NCI-H526 (cell line): ENCODE results near the gene SLC29A3.
A peak's percentile ranks its signal among the peaks of the same experiment; 100 is the strongest.

Source experiments
- DNase-seq, 2 experiments: peaks; one replicate each; lab custom pipeline; 2025; lab: John Stamatoyannopoulos, UW

SLC29A3 gene

GRCh38 chr10:71300555-71301370 lies 18.3 kb upstream of the SLC29A3 start:
- DNase-seq, result no peak

DNA sequence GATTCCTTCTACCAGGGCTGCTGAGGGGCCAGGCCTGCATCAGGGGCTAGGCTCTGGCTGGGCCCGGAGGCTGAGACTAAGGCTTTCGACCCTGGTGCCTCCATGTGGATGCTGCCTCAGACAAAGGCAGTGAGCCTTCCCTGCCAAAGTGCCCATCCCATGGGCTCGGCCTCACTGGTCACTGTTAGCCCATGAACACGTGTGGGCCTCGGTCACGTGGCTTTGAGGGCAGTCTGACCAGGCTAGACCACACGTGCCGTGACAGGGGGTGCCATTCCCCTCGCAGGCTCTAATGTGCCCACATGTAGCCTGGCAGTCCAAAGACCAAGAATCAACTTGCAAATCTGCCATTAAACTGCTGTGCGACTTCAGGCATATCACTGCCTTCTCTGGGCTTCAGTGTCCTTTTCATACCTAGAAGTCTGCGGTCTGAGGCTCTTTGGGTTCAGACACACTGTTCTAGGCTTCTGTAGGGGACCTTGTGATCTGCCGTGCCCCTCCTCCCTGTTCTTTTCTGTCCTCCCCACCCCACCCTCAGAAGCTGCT lies 17.6 kb upstream of the SLC29A3 start:
- DNase-seq, result no peak

DNA sequence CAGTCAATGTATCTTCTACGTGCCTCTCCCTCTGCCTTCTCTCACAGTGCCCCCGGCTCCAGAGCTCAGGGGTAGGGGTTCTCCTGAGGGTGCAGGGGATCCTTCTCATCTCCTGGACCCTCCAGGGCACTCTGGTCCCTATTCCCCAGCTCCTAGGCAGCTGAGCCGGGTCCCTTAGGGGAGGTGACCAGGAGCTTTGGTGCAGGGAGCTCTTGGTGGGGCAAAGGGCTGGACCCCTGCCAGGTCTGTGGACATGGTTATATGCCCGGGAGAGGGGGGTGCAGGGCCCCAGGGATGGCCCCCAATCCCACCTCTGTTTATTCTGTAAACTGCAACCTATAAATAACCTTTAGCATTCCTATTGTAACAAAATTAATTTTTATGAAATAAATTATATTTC lies 16.6 kb upstream of the SLC29A3 start:
- DNase-seq, result no peak

DNA sequence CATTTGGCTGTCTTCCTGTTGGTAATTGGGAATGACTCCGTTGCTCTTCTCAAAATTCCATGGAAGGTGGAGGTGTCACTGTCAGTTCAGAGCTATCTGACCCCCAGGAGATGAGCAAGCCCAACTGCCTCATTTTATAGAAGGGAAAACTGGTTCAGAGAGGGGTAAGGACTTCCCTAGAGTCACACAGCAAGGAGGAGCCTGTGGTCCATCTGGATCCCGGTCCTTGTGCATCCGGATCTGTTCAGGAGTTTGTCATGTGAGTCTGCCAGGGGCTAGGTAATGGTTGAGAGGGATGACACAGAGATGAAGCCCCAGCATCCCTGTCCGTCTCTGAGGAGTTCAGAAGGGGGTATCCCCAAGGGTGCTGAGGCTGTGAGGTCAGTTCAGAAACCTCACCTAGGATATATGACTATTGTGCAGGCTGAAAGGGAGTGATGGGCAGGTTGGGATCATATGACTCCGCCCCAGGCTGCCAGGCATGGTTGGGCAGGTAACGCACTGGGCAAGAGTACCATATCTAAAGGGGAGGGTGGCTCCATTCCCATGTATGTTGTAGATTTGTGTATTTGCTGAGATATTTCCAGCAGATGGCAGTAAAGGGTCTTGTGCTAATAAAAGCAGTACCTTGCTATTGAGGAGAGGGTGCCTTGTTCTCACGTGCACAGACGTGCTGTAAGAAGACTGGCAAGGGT lies 16.0 kb upstream of the SLC29A3 start:
- DNase-seq, result peak; percentile 20 to 73

GRCh38 chr10:71303569-71303907 lies 15.5 kb upstream of the SLC29A3 start:
- DNase-seq, result no peak

DNA sequence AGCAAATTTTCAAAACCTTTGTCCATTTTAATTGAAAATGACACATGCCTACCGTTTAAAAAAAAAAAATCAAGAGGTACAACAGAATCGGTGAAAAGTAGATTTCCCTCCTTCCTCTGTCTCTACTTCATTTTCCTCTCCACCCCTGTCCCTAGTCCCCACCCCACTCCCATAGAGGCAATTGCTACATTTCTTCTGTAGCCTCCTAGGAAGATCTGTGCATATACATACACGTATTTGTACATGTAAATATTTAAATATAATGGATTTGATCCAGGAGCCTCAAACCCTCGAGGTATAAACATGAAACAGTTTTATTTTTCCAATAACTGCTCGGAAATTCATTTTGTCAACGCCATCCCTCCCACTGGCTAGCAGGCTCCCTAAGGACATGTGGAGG lies 14.1 kb upstream of the SLC29A3 start:
- no peak for DNase-seq

DNA sequence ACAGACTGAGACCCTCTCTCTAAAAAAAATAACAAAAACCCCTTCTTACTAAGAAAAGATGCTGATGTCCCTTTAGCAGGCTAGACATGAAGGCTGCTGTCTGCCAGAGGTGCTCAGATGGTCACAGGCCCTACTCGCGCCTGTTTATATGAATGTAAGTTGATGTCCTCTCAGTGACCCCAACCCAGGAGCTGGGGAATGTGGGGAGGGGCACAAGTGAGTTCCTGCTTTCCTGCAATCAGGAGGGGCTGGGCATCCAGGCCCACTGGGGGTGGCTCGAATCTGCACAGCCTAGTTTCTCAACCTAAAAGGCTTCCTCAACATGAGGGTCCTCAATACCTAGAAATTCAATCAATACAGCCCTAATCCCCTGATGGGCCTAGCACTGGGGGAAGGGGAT lies 12.1 kb upstream of the SLC29A3 start:
- DNase-seq, result no peak

- DNase-seq, result no peak
Observed at GRCh38 chr10:71307469-71308085, 11.5 kb upstream of the SLC29A3 start.

- DNase-seq, result no peak
Observed at GRCh38 chr10:71308244-71308643, 10.8 kb upstream of the SLC29A3 start.

GRCh38 chr10:71308985-71309384 lies 10.1 kb upstream of the SLC29A3 start:
- DNase-seq, result no peak

GRCh38 chr10:71309919-71310318 lies 9.1 kb upstream of the SLC29A3 start:
- no peak for DNase-seq

DNA sequence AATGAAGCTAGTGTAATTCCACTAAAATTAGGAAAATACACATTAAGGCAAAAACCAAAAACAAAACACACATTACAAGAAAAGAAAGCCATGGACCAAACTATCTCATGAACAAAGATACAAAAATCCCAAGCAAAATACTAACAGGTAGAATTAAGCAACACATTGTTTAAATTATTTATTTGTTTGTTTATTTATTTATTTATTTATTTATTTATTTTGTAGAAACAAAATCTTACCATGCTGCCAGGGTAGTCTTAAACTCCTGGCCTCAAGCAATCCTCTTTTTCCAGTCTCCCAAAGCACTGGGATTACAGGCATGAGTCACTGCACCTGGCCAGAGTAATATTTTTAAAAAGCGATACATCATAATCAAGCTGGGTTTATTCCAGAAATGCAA lies 6.8 kb upstream of the SLC29A3 start:
- no peak for DNase-seq

DNA sequence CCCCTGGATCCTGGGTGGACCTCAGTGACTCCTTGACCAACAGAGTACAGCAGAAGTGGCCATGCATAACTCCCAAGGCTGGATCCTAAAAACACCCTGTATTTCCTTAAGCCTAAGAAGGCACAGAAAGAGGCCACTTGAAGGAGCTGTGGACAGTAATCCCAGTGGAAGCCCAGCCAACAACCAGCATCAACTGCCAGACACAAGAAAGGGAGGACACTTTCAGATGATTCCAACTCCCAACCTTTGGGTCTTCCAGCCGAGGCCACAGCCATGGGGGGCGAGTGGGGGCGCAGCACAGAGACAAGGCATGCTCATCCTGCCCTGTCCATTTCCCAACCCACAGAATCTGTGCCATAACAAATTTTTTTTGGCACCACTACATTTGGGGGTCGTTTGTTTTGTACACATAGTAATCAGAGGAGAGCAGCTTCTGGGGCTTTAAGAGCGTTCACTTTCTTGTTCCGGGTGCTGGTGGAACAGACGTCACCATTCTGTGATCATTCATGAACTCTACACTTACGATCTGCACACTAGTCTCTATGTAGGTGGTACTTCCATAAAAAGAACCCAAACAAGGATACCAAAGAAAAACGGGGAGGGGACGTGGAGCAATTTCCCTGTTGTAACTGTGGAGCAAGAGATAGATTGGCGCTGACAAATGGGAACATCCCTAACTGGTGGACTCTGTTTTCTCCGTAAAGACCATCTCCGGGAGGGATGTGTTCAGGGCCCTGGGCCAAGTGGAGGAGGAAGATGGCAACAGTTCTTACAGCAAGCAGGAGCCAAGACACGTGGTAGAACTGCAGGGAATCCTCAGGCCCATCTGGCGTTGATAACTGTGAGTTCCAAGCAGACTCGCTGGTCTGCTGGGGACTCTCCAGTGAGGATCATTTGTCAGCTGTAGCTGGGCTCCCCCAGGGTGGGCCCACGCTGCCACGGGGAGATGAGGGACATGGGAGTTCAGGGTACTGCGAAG lies 6.0 kb upstream of the SLC29A3 start:
- no peak for DNase-seq

GRCh38 chr10:71314028-71314693 lies 4.9 kb upstream of the SLC29A3 start:
- DNase-seq, result peak in 1 of 2 experiments; percentile 57

DNA sequence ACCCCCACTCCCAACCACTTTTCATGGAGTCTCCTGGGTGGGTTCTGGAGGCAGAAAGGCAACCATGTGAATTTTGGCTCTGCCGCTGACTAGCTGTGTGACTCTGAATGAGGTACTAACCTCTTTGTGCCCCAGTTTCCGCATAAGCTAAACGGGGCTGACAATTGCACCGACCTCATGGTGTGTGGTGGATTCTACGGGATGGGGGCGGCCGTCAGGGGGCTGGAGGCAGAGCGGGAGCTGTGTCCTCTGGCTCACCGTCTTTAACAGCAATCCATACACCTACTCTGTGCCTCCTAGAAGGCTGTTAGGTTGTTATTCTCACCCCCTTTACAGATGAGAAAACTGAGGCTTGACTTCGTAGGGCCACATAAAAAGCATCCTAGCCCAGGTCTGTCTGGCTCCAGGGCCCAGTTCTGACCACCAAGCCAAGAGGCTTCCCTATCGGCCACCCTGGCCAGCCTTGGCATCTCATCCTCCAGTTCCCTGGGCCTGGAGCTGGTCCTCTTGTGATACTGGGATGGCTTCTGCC lies 4.3 kb upstream of the SLC29A3 start:
- DNase-seq, result no peak

DNA sequence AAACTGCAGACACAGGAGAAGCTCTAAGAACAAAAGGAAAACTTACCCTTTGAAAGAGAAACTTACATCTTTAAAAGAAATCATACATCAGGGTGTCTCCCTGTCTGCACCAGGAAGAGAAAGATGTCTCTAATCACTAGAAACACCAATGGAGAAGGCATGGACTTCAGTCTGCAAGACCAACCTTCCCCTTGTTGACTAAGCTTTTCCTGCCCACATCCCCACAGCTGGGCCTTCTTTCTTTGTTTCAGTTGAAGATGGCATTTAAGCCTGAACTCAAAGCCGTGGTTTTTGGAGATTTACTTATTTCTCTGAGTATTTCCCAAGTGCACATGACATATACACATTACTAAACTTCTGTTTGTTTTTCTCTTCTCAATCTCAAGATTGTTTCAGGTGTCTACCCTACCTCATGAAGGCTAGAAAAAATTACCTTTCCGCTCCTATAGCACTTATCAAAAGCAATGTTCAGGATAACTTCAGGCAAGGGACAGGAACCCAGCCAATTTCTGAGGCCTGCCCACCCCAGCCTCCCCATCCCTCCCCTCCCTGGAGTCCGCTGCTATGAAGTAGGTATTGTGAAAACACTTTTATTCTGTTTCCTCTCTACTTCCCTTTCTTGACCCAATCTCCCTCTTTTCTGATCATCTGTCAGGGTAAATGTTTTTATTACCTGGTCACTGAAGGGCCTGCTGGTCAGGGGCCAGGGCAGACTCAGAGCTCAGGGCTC lies 2.8 kb upstream of the SLC29A3 start:
- no peak for DNase-seq

DNA sequence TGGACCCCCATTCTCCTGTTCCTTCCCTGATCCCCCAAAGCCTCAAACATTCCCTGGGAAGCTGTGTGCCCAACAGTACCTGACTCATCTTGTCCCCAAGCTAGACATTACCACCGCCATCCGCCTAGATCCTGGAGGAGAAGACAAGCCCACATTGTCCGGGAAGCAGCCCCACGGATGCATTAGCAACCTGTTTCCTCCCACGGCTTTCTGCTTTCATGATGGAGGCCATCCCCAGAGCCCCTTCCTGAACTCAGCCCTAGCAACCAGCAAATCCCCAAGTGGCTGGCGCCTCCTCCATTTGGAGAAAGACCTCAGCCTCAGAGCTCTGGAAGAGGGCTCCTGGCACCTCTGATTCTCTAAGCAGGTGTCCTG lies 2.3 kb upstream of the SLC29A3 start:
- DNase-seq, result no peak

- DNase-seq, result peak in 1 of 2 experiments; percentile 16
Observed at GRCh38 chr10:71317739-71318138, 1.3 kb upstream of the SLC29A3 start.

DNA sequence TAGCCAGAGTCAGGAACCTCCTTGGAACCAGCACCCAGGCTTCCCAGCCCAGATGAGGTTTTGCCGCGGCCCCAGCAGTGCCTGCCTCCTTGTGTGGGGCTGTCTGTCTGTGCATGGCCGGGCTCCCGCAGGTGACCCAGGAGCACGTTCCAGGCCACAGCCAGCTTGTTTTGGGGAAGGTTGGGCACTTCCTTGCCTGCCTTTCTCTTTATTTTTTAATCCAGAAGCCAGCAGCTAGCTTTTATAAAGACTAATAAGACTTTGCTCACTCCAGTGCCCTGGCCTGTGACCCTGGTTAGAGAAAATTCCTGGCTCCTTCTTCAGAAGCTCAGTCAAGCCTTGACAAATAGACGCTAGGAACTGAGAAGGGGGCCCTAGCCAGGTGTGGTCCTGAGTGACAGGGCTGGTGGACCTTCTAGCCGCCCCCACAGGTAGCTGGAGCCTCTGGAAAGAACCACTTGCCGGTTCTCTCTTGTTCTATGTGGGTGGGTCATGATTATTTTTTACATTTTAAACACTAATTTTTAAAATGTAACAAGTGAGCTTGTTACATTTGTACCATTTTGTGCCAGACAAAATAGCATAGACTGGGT lies 837 bp downstream of the SLC29A3 start:
- DNase-seq, result no peak

GRCh38 chr10:71320592-71320991 lies 1.5 kb downstream of the SLC29A3 start:
- no peak for DNase-seq
